ENCODE measurements around the gene ACTG1.

ACTG1 gene

DNA sequence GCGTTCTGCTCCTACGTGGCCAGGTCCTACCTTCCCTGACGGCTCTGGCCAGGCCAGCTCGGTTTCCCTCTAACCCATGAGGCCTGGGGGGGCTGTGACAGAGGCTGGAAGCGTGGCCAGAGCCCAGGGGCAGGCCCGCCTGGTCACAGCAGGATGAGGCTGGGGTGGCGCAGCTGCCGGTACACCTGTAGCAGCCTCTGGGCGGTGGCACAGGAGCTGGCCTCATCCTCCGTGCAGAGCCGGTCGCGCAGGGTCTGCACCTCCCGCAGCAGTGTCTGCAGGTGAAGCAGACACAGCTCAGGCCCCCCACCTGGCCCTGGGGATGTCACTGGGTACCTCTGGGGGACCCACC is 28.1 kb upstream of the ACTG1 start:
- in situ Hi-C loops (cut with HindIII; ENCODE audit: low sequenced_read_pairs): no loop called here
- no peak overlapping the region for H3K4me3 ChIP-seq (ENCODE audit: low read depth, low read length)
- no peak for DNase-seq (ENCODE audit: low read depth)
- TF ChIP-seq, protein P1, sequence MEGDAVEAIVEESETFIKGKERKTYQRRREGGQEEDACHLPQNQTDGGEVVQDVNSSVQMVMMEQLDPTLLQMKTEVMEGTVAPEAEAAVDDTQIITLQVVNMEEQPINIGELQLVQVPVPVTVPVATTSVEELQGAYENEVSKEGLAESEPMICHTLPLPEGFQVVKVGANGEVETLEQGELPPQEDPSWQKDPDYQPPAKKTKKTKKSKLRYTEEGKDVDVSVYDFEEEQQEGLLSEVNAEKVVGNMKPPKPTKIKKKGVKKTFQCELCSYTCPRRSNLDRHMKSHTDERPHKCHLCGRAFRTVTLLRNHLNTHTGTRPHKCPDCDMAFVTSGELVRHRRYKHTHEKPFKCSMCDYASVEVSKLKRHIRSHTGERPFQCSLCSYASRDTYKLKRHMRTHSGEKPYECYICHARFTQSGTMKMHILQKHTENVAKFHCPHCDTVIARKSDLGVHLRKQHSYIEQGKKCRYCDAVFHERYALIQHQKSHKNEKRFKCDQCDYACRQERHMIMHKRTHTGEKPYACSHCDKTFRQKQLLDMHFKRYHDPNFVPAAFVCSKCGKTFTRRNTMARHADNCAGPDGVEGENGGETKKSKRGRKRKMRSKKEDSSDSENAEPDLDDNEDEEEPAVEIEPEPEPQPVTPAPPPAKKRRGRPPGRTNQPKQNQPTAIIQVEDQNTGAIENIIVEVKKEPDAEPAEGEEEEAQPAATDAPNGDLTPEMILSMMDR (IDR thresholded peaks at IDR 0.05; ENCODE audit: low read depth, low read length, missing control alignments): no peak

DNA sequence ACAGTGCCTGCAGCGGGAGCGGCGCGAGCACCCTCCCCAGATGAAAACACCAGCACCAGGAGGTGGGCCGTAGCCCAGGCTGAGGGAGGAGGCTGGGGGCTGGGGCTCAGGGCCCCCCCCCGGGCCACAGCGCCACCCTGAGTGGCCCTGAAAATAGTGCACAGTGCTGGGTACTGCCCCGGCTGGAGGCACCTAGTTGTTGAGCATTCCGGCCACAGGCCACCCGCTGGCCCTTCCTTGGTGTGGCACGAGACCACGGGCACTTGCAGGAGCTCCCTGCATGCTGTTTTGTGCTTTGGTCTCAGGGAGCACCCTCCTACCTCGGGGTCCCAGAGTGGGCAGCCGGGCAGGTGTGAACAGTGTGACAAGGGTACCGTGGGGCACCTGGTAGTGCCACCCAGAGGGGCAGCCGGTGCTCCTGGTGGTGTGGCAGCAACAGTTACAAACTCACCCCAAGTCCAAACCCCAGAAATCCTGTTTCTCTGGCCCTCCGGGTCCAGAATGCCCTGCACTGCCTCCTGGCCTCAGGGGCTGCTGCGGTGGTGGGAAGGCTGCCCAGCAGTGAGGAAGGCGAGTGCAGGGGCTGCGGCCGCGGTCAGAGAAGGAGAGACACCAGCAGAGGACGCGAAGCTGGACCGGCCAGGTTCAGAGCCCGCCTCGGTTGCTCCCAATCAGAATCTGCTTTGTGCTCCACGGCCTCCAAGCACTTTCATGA is 27.5 kb upstream of the ACTG1 start:
- H3K4me3 ChIP-seq (ENCODE audit: low read depth, low read length): no peak overlapping the region
- TF ChIP-seq, protein P1 (IDR thresholded peaks at IDR 0.05; ENCODE audit: low read depth, low read length, missing control alignments): no peak
- DNase-seq (ENCODE audit: low read depth): no peak
- in situ Hi-C loops (cut with HindIII; ENCODE audit: low sequenced_read_pairs): no loop called here

DNA sequence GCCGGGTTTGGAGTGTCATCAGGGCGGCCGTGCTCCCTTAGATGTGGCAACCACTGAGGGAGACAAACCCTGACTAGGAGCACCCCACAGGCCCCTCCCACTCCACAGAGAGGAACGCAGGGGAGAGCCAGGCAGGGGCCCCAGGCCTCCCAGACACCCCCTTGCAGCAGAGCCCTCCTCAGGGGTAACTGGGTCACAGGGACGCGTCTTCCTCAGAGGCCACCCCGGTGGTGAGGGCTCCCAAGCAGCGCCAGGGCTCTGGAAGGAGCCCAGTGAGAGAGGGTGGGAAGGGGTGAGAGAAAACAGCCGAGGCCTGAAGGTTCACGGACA is 26.9 kb upstream of the ACTG1 start:
- in situ Hi-C loops (cut with HindIII; ENCODE audit: low sequenced_read_pairs): no loop called here
- no peak overlapping the region for H3K4me3 ChIP-seq (ENCODE audit: low read depth, low read length)
- TF ChIP-seq, protein P1 (IDR thresholded peaks at IDR 0.05; ENCODE audit: low read depth, low read length, missing control alignments): no peak
- no peak for DNase-seq (ENCODE audit: low read depth)

DNA sequence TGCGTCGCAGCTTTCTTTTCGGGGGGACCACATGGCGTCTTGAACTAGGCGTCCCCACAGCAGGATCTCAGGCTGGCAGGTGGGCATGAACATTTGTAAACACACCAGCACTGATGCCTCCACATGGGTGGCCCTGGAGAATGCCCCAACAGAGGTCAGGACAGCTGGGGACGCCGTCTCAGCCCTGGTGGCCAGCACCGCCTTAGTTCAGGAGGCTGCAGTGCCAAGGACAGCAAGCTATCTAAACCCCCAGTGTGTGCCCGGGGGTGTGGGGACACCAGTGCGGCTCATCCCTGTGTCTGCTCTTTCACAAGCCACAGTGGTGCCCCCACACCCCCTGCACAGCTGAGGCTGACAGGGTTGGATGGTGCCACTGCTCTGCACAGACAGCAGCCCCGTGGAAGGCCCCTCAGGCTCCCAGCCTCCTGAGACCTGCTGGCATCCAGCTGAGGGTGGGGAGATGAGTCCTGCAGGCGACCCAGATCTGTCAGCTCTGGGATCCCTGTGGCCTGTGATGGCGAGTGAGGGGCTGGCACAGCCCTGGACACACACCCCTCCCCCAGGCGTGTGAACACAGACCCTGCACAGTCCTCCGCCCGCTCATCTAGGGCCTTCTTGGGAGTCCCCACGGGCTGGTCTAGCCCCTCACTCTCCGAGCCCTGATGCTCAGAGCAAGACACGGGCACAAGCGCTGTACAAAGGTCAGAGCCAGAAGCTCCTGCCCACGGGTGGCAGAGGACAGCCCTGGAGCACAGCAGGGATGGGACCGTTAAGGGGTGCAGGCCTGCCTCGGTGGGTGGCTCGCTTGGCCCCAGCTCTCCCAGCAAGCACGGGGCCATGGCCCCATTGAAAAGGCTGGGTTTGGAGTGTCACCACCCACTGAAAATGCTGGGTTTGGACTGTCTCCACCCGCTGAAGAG is 26.3 kb upstream of the ACTG1 start:
- TF ChIP-seq, protein P1 (IDR thresholded peaks at IDR 0.05; ENCODE audit: low read depth, low read length, missing control alignments): no peak
- in situ Hi-C loops (cut with HindIII; ENCODE audit: low sequenced_read_pairs): no loop called here
- no peak for DNase-seq (ENCODE audit: low read depth)
- no peak overlapping the region for H3K4me3 ChIP-seq (ENCODE audit: low read depth, low read length)

DNA sequence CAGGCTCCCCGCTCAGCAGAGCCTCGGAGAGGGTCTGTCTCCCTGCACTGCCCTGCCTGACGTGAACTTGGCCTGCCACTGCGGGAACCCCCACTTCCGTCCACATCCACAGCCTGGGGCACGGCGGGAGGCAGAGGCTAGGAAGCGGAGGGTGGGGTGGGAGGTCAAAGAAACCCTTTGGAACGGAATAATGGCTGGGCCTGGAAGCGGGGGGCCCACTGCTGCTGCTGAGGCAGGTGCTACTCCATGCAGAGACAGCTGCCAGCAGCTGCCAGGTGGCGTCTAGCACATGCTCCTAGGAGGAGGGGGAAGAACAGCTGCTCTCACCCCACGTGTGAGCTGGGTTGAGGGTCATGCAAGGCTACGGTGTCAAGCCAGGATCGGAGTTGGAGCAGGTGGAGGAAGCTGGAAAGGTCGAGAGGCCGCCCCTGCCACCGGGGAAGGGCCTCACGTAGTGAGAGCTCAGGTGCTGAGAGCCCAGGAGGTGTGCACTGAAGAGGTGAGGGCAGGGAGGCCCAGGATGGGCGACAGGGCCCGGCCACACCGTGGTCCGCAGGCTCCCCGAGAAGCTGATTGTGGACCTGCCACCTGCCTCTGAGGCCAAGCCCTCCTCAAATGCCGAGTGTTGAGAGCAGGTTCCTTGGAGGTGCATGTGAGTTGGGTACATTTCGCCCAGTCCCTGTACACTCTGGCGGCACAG is 25.4 kb upstream of the ACTG1 start:
- DNase-seq (ENCODE audit: low read depth): no peak

DNA sequence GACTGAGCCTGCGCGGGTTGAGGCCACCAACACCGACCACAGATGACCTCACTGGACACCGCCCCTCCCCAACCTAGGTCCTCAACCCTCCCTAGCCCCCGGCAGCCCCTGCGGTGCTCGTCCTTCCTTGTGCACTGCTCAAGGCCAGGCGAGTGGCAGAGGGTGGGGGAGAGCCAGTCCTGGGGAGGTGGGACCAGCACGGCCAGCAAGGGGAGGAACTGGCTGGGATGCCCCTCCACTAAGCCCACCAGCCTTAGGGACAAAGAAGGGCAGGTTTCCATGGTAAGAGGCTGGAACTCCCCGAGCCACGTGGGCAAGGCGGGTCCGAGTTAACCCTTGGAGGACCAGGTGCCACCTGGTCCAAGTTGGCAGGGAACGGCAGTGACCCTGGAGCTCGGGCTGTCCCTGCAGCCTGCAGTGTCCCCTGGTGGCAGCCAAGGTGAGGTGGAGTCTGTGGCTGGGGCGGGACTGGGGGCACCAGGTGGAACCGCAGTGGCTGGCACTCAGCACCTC is 24.8 kb upstream of the ACTG1 start:
- in situ Hi-C loops (cut with HindIII; ENCODE audit: low sequenced_read_pairs): no loop called here
- no peak overlapping the region for H3K4me3 ChIP-seq (ENCODE audit: low read depth, low read length)
- no peak for DNase-seq (ENCODE audit: low read depth)
- TF ChIP-seq, protein P1 (IDR thresholded peaks at IDR 0.05; ENCODE audit: low read depth, low read length, missing control alignments): peak; percentile 58

More for the DNA sequence above, 25.4 kb upstream of the ACTG1 start:
- TF ChIP-seq, protein P1 (IDR thresholded peaks at IDR 0.05; ENCODE audit: low read depth, low read length, missing control alignments): no peak
- in situ Hi-C loops (cut with HindIII; ENCODE audit: low sequenced_read_pairs): no loop called here
- no peak overlapping the region for H3K4me3 ChIP-seq (ENCODE audit: low read depth, low read length)
